ENCODE results near the gene ANXA6. TPM values are rescaled to one million over a fixed set of nuclear protein-coding genes. Genes with fewer than 3 reads are reported as not detected.

Gene ANXA6
- total RNA-seq, 1 donor from 2014 or later, result 320 TPM

- Histone ChIP-seq H4K20me1 (ENCODE audit: insufficient read depth, low read length) (peaks cover 13% of the 10 kb centered on the region), H2AFZ (ENCODE audit: low read depth, low read length) (no peak overlapping the region), H3K9me3 (ENCODE audit: insufficient read depth, low read depth, low read length) (no peaks in the 10 kb centered on the region), H3K27me3 (ENCODE audit: insufficient read depth, low read length) (no peaks in the 10 kb centered on the region), H3K79me2 (ENCODE audit: insufficient read depth, low read length) (peaks cover 36% of the 10 kb centered on the region), H3K27ac (ENCODE audit: low read depth, low read length) (no peak overlapping the region), H3K36me3 (ENCODE audit: insufficient read depth, low read length) (no peaks in the 10 kb centered on the region), H3K4me1 (ENCODE audit: insufficient read depth, low read length) (peaks cover 21% of the 10 kb centered on the region), H3K4me2 (ENCODE audit: low read length) (no peak overlapping the region), H3K4me3 (ENCODE audit: insufficient read depth, low read depth, low read length) (no peak overlapping the region), H3K9ac (ENCODE audit: low read length) (no peak overlapping the region)
- Mint-ChIP-seq H3K27me3 (ENCODE audit: low read depth, unreplicated experiment) (peaks cover 15% of the 10 kb centered on the region), H3K4me1 (ENCODE audit: low read depth, unreplicated experiment) (peaks cover 24% of the 10 kb centered on the region), H3K27ac (ENCODE audit: unreplicated experiment) (no peak overlapping the region), H3K36me3 (ENCODE audit: low read depth, unreplicated experiment) (peaks cover 2% of the 10 kb centered on the region), H3K4me3 (ENCODE audit: unreplicated experiment) (no peak overlapping the region), H3K9me3 (ENCODE audit: unreplicated experiment) (no peaks in the 10 kb centered on the region)
- no peak for DNase-seq (ENCODE audit: low read depth)
- FAIRE-seq, result no peak
- no peak for TF ChIP-seq EZH2 (IDR thresholded peaks at IDR 0.05; ENCODE audit: insufficient read depth, low read length)
- TF ChIP-seq CTCF (IDR thresholded peaks at IDR 0.05; ENCODE audit: insufficient read depth, low read depth, low read length), result no peak
Observed at GRCh38 chr5:151159649-151160373, 2.2 kb upstream of the ANXA6 start.

GRCh38 chr5:151158287-151158661 lies 695 bp upstream of the ANXA6 start:
- Histone ChIP-seq H3K36me3 (ENCODE audit: insufficient read depth, low read length) (peaks cover 6% of the 10 kb centered on the region), H3K79me2 (ENCODE audit: insufficient read depth, low read length) (peaks cover 51% of the 10 kb centered on the region), H2AFZ (ENCODE audit: low read depth, low read length) (peak overlapping the region; percentile 89), H3K9ac (ENCODE audit: low read length) (peak overlapping the region; percentile 92), H3K27ac (ENCODE audit: low read depth, low read length) (peak overlapping the region; percentile 73), H3K4me2 (ENCODE audit: low read length) (peak overlapping the region; percentile 92), H3K9me3 (ENCODE audit: insufficient read depth, low read depth, low read length) (no peaks in the 10 kb centered on the region), H3K4me1 (ENCODE audit: insufficient read depth, low read length) (peaks cover 21% of the 10 kb centered on the region), H3K4me3 (ENCODE audit: insufficient read depth, low read depth, low read length) (peak overlapping the region; percentile 83), H3K27me3 (ENCODE audit: insufficient read depth, low read length) (no peaks in the 10 kb centered on the region), H4K20me1 (ENCODE audit: insufficient read depth, low read length) (peaks cover 28% of the 10 kb centered on the region)
- Mint-ChIP-seq H3K27me3 (ENCODE audit: low read depth, unreplicated experiment) (peaks cover 15% of the 10 kb centered on the region), H3K4me3 (ENCODE audit: unreplicated experiment) (peak overlapping the region; percentile 95), H3K27ac (ENCODE audit: unreplicated experiment) (peak overlapping the region; percentile 1), H3K4me1 (ENCODE audit: low read depth, unreplicated experiment) (peaks cover 32% of the 10 kb centered on the region), H3K9me3 (ENCODE audit: unreplicated experiment) (no peaks in the 10 kb centered on the region), H3K36me3 (ENCODE audit: low read depth, unreplicated experiment) (peaks cover 4% of the 10 kb centered on the region)
- peak; percentile 37 for DNase-seq (ENCODE audit: low read depth)
- FAIRE-seq, result no peak
- TF ChIP-seq CTCF (IDR thresholded peaks at IDR 0.05; ENCODE audit: insufficient read depth, low read depth, low read length), result no peak
- TF ChIP-seq EZH2 (IDR thresholded peaks at IDR 0.05; ENCODE audit: insufficient read depth, low read length), result no peak
